ENCODE data around the gene ACAD10. TPM values are rescaled to one million over a fixed set of nuclear protein-coding genes. Genes with fewer than 3 reads are reported as not detected.
A peak's percentile ranks its signal among the peaks of the same experiment; 100 is the strongest.
"Not testable (repeated sequence)": the region's sequence is repeated elsewhere in the genome, so short reads cannot be mapped to it uniquely, and the experiment has no call there.

ACAD10 gene
- total and polyA plus RNA-seq, 8 donors = 8.6 to 32.4 (median 16.2) TPM

GRCh38 chr12:111672822-111673381 lies 13.0 kb upstream of the ACAD10 start:
- no peak for DNase-seq

GRCh38 chr12:111673503-111673902 lies 12.3 kb upstream of the ACAD10 start:
- no peak for ATAC-seq
- peaks cover 2 to 58% (median 7%) of the 10 kb centered on the region in 3 donors for H3K36me3 ChIP-seq

More at GRCh38 chr12:111672822-111673381, 13.0 kb upstream of the ACAD10 start:
- FAIRE-seq = no peak
- peak in 3 of 4 donors; percentile 11 to 86 (median 71) for ATAC-seq
- no peaks in the 10 kb centered on the region for H3K9me3 ChIP-seq
- WGBS, 2 donors = 86 to 87% methylated on average over 10 of the region's 10 CpGs
- no peaks in the 10 kb centered on the region for H3K4me1 ChIP-seq
- H3K27ac ChIP-seq = no peak overlapping the region
- peaks cover 2 to 55% (median 7%) of the 10 kb centered on the region in 3 donors for H3K36me3 ChIP-seq
- intact Hi-C loops (cut with DNase I) = no loop called here
- TF ChIP-seq CTCF (IDR thresholded peaks at IDR 0.05) = no peak
- no peak overlapping the region for H3K4me3 ChIP-seq
- H3K27me3 ChIP-seq = no peaks in the 10 kb centered on the region

GRCh38 chr12:111677186-111677585 lies 8.7 kb upstream of the ACAD10 start:
- FAIRE-seq (no peak), ATAC-seq (no peak), DNase-seq (no peak)
- no peak overlapping the region for H3K27ac ChIP-seq
- no peaks in the 10 kb centered on the region for H3K9me3 ChIP-seq
- H3K4me1 ChIP-seq = no peaks in the 10 kb centered on the region
- intact Hi-C loops (cut with DNase I) = no loop called here
- no peak for TF ChIP-seq CTCF (IDR thresholded peaks at IDR 0.05)
- H3K36me3 ChIP-seq = peaks cover 2 to 57% (median 16%) of the 10 kb centered on the region in 3 donors
- H3K4me3 ChIP-seq = no peak overlapping the region
- H3K27me3 ChIP-seq = no peaks in the 10 kb centered on the region
- 94 to 95% methylated on average over 5 of the region's 5 CpGs for WGBS, 2 donors

More at GRCh38 chr12:111673503-111673902, 12.3 kb upstream of the ACAD10 start:
- Histone ChIP-seq H3K4me1 (no peaks in the 10 kb centered on the region), H3K9me3 (no peaks in the 10 kb centered on the region), H3K27me3 (no peaks in the 10 kb centered on the region), H3K27ac (no peak overlapping the region), H3K4me3 (no peak overlapping the region)
- DNase-seq (no peak), FAIRE-seq (no peak)
- TF ChIP-seq CTCF (IDR thresholded peaks at IDR 0.05) = no peak
- WGBS, 2 donors = 82 to 86% methylated on average over 3 of the region's 3 CpGs
- intact Hi-C loops (cut with DNase I) = no loop called here

GRCh38 chr12:111684485-111685198 lies 1.2 kb upstream of the ACAD10 start:
- H3K27ac ChIP-seq; ATAC-seq; intact Hi-C loops (cut with DNase I); H3K27me3 ChIP-seq; H3K9me3 ChIP-seq; DNase-seq; FAIRE-seq: not testable (repeated sequence)
- H3K4me3 ChIP-seq = peak overlapping the region; percentile 89 to 98 (median 90)
- WGBS, 2 donors = 37 to 48% methylated on average over 13 of the region's 13 CpGs
- peaks cover 0 to 25% (median 9%) of the 10 kb centered on the region in 3 donors for H3K36me3 ChIP-seq
- H3K4me1 ChIP-seq = peaks cover 9 to 17% (median 11%) of the 10 kb centered on the region in 3 donors

- Histone ChIP-seq H3K27me3 (no peaks in the 10 kb centered on the region), H3K9me3 (no peaks in the 10 kb centered on the region), H3K36me3 (peaks cover 0 to 20% (median 5%) of the 10 kb centered on the region in 3 donors), H3K4me1 (peaks cover 9 to 17% (median 11%) of the 10 kb centered on the region in 3 donors), H3K27ac (peak overlapping the region; percentile 47 to 79 (median 63)), H3K4me3 (peak overlapping the region; percentile 89 to 98 (median 90))
- FAIRE-seq = no peak
- no peak for DNase-seq
- 0% methylated on average over 36 of the region's 36 CpGs for WGBS, 2 donors
- intact Hi-C loops (cut with DNase I) = no loop called here
- peak; percentile 1 to 22 (median 8) for ATAC-seq
- no peak for TF ChIP-seq CTCF (IDR thresholded peaks at IDR 0.05)
Observed at GRCh38 chr12:111685322-111685810, 487 bp upstream of the ACAD10 start.
